OCI-LY3 (cell line): ENCODE data around the gene ZNF77.
"Not testable (repeated sequence)": the region's sequence is repeated elsewhere in the genome, so short reads cannot be mapped to it uniquely, and the experiment has no call there.

Source experiments
- H2AFZ ChIP-seq: fragments of 200-600, 300-600 bp; shearing (Covaris generic); 2 replicates; pipeline ENCODE4 v1.6.0; 2014; ENCODE audit warnings: antibody characterized with exemption, low read depth, low read length
- H3K27ac ChIP-seq: fragments of 200-600, 300-600 bp; sonication (generic); 2 replicates; pipeline ENCODE4 v1.5.1; 2014; ENCODE audit warnings: mild to moderate bottlenecking, low read length, moderate library complexity, mixed read lengths
- H3K27me3 ChIP-seq: fragments of 200-600, 300-600 bp; sonication (generic); 2 replicates; pipeline ENCODE4 v1.6.1; 2014; ENCODE audit warnings: low read depth, low read length, mixed read lengths
- H3K36me3 ChIP-seq: fragments of 200-600, 300-600 bp; sonication (generic); replicated peaks from 2 replicates; pipeline ENCODE3; 2014; ENCODE audit warnings: low read depth, low read length, mixed read lengths
- H3K4me1 ChIP-seq: fragments of 300-600, 200-600 bp; sonication (generic); 2 replicates; pipeline ENCODE4 v1.6.1; 2014; ENCODE audit warnings: low read length, mixed read lengths
- H3K4me2 ChIP-seq: fragments of 200-600, 300-600 bp; sonication (generic); 2 replicates; pipeline ENCODE4 v1.6.1; 2014; ENCODE audit warnings: low read length, mixed read lengths
- H3K4me3 ChIP-seq: fragments of 300-600, 200-600 bp; sonication (generic); 2 replicates; pipeline ENCODE4 v1.5.1; 2014; ENCODE audit warnings: antibody characterized with exemption, mild to moderate bottlenecking, low read length, moderate library complexity
- H3K79me2 ChIP-seq: fragments of 300-600, 200-600 bp; shearing (Covaris generic); 2 replicates; pipeline ENCODE4 v1.6.1; 2014; ENCODE audit warnings: mild to moderate bottlenecking, low read length, mixed read lengths
- H3K9ac ChIP-seq: fragments of 300-600, 200-600 bp; shearing (Covaris generic); 2 replicates; pipeline ENCODE4 v1.6.0; 2014; ENCODE audit warnings: mild to moderate bottlenecking, low read length, moderate library complexity
- H3K9me3 ChIP-seq: fragments of 200-600, 300-600 bp; shearing (Covaris generic); 2 replicates; pipeline ENCODE4 v1.6.1; 2014; ENCODE audit warnings: low read length, mixed read lengths; ENCODE audit not compliant: insufficient read depth
- H4K20me1 ChIP-seq: fragments of 200-600, 300-600 bp; sonication (generic); 2 replicates; pipeline ENCODE4 v1.6.1; 2016; ENCODE audit warnings: low read length, mixed read lengths; ENCODE audit not compliant: insufficient read depth
- EZH2phosphoT487 ChIP-seq: fragments of 200-600 bp; shearing (Covaris generic); IDR thresholded peaks from 2 replicates; pipeline ENCODE4 v1.6.1; 2018; ENCODE audit warnings: antibody characterized with exemption, mixed run types, low read depth
- TF ChIP-seq, protein P1 (sequence below): fragments of 200-600, 300-600 bp; sonication (generic); IDR thresholded peaks from 2 replicates; pipeline ENCODE4 v1.5.1; 2014; ENCODE audit warnings: antibody characterized with exemption, low read length, low read depth

Gene ZNF77

DNA sequence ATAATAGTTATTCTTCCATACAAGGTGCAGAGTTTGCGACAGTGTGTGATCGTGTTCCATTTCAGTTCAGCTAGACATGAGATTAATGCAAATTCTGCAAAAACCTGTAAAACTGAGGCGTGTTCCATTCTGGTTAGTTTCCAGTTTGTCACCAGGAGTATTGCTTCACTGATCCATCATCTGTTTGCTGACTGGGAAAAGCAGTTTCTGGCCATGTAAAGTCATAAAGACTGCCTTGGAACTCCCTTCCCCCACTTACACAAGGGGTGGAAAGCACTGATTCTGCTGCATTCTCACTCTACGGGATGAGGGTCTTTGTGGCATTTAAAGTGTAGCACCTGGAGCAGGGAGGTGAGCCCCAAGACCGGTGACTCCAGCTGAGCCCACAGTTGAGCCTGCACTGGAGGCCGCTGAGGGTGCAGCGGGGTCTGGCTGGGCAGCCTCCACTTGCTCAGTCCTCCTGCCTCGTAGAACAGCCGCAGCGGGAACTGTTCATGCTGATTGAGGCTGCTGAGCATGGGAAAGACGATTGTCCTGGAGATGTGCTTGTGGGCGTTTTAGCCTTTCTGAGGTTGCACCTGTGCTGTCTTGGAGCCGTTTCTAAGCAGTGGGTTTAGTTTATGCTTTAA, 42.1 kb downstream of the ZNF77 start:
- peaks cover 56% of the 10 kb centered on the region for H3K79me2 ChIP-seq

DNA sequence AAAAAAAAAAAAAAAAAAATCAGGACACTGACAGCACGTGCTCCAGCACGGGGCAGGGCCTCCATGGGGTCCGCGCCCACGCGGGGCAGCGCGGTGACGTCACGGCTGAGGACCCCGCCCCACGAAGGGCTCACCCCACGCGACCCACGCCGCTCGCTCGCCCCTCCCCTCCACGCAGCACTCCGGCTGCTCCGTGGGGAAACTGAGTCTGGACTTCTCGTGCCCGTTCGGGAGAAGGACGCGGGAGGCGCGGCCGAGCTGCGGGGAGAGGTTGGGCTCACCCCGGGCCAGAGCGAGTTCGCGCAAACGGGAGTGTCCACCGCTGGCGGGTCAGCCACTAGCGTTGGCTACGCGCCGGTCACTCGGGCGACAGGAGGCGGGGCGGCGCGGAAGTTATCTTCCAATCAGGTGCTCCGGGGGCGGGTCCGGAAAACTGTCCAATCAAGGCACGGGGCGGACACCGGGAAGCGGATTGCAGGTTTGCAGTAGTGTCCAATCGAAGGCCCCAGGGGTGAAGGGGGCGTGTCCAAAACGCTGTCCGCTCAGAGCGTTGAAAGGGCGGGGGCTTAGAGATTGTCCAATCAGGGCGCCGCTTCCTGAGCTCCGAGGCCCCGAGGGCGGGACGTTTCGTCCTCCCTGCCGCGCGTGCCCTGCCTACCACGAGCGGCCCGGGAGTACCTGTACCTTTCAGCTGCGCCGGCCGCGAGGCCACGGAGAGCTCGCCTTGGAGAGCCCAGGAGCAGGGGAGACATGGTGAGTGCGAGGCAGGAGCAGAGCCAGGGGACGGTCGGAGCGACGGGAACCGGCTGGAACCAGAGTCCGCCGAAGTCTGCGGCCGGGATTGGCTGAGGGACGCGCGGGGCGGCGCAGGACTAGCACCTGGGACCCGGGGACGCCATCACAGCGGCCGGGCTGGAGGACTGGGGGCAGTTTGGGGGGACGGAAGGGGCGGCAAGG, 44.2 kb downstream of the ZNF77 start, which contains the start of gene ZNF57:
Gene ZNF57, plus strand, starts transcription at position 633 of the 957 bp plus-strand sequence. Its CDS starts 118 bp downstream, at position 751.
- no peaks in the 10 kb centered on the region for H3K9me3 ChIP-seq
- H4K20me1 ChIP-seq: 0 out of 2 replicates have a peak, but pooled peaks cover under 1% of the 10 kb centered on the region
- peak within 1 kb of the TSS; percentile 77 for H3K9ac ChIP-seq
- no peaks in the 10 kb centered on the region for H3K27me3 ChIP-seq
- peak within 1 kb of the TSS; percentile 98 for H3K4me3 ChIP-seq
- peak within 1 kb of the TSS; percentile 99 for H2AFZ ChIP-seq
- H3K4me1 ChIP-seq: peaks cover 6% of the 10 kb centered on the region
- peak within 1 kb of the TSS; percentile 95 for H3K4me2 ChIP-seq
- H3K27ac ChIP-seq: no peak within 1 kb of the TSS
- H3K79me2 ChIP-seq: peaks cover 38% of the 10 kb centered on the region
- no peaks in the 10 kb centered on the region for H3K36me3 ChIP-seq
- TF ChIP-seq EZH2phosphoT487: no peak
- TF ChIP-seq, protein P1, sequence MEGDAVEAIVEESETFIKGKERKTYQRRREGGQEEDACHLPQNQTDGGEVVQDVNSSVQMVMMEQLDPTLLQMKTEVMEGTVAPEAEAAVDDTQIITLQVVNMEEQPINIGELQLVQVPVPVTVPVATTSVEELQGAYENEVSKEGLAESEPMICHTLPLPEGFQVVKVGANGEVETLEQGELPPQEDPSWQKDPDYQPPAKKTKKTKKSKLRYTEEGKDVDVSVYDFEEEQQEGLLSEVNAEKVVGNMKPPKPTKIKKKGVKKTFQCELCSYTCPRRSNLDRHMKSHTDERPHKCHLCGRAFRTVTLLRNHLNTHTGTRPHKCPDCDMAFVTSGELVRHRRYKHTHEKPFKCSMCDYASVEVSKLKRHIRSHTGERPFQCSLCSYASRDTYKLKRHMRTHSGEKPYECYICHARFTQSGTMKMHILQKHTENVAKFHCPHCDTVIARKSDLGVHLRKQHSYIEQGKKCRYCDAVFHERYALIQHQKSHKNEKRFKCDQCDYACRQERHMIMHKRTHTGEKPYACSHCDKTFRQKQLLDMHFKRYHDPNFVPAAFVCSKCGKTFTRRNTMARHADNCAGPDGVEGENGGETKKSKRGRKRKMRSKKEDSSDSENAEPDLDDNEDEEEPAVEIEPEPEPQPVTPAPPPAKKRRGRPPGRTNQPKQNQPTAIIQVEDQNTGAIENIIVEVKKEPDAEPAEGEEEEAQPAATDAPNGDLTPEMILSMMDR: no peak

More for the DNA sequence above, 42.1 kb downstream of the ZNF77 start:
- no peak overlapping the region for H3K4me2 ChIP-seq
- TF ChIP-seq, protein P1: no peak
- no peak for TF ChIP-seq EZH2phosphoT487
- H2AFZ ChIP-seq: no peak overlapping the region
- H3K27ac ChIP-seq: no peak overlapping the region
- 0 out of 2 replicates have a peak, but pooled peaks cover 4% of the 10 kb centered on the region for H4K20me1 ChIP-seq
- no peak overlapping the region for H3K9ac ChIP-seq
- H3K4me1 ChIP-seq: peaks cover 6% of the 10 kb centered on the region
- H3K4me3 ChIP-seq: no peak overlapping the region
- no peaks in the 10 kb centered on the region for H3K9me3 ChIP-seq
- H3K27me3 ChIP-seq: no peaks in the 10 kb centered on the region
- no peaks in the 10 kb centered on the region for H3K36me3 ChIP-seq

DNA sequence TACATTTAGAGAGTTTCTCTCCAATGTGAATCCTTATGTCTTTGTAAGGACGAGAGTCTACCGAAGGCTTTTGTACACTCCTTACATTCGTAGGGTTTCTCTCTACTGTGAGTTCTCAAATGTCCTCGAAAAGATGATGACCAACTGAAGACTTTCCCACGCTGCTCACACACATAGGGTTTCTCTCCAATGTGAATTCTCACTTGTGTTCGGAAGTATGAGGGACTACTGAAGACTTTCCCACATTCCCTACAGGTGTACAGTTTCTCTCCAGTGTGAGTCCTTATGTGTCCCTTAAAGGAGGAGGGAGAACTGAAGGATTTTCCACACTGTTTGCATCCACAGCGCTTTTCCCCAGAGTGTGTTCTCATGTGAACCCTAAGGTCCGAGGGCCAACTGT, 48.1 kb downstream of the ZNF77 start:
- Histone ChIP-seq H3K36me3 (no peaks in the 10 kb centered on the region), H2AFZ (no peak overlapping the region), H3K4me1 (peaks cover 2% of the 10 kb centered on the region), H3K4me3 (no peak overlapping the region), H3K27ac (no peak overlapping the region), H3K4me2 (no peak overlapping the region), H3K9ac (no peak overlapping the region), H3K27me3 (no peaks in the 10 kb centered on the region), H4K20me1 (no peaks in the 10 kb centered on the region), H3K79me2 (peaks cover 8% of the 10 kb centered on the region), H3K9me3 (no peaks in the 10 kb centered on the region)
- TF ChIP-seq, protein P1: no peak
- no peak for TF ChIP-seq EZH2phosphoT487

DNA sequence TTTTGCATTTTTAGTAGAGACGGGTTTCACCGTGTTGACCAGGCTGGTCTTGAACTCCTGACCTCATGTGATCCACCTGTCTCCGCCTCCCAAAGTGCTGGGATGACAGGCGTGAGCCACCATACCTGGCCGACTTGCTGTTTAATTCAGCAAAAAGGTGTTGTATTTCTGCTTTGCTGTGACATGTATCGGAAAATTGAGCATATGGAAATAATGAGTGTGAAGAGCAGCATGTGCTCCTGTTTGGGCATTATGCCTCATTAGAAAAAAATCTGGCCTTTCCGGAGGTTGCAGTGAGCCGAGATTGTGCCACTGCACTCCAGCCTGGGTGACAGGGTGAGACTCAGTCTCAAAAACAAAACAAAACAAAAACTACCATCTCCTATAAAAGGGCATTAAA, 54.2 kb downstream of the ZNF77 start:
- peaks cover 13% of the 10 kb centered on the region for H3K4me1 ChIP-seq
- not testable (repeated sequence) for H3K4me2 ChIP-seq, H3K9ac ChIP-seq, H3K27me3 ChIP-seq, H2AFZ ChIP-seq, H4K20me1 ChIP-seq, H3K36me3 ChIP-seq, H3K9me3 ChIP-seq, H3K27ac ChIP-seq, H3K79me2 ChIP-seq, H3K4me3 ChIP-seq
